WTC11 (cell line): ENCODE data around the gene NLGN1. TPM values are rescaled to one million over a fixed set of nuclear protein-coding genes. Genes with fewer than 3 reads are reported as not detected.
A peak's percentile ranks its signal among the peaks of the same experiment; 100 is the strongest.
"Not testable (repeated sequence)": the region's sequence is repeated elsewhere in the genome, so short reads cannot be mapped to it uniquely, and the experiment has no call there.

ENCODE experiments used
- ATAC-seq: fragments of 200-7000 bp; cut with Tn5 transposase; 2 replicates; pipeline ENCODE4 v1.10.0; 2021; ENCODE audit warnings: mild to moderate bottlenecking, moderate library complexity
- CTCF ChIA-PET: fragments of 300-600 bp; sonication (Branson Sonifier 250); formaldehyde crosslinking; loops from one replicate; lab custom pipeline; 2021; ENCODE audit warnings: antibody characterized with exemption; lab: Charles Lee
- POLR2A ChIA-PET: fragments of 350-600 bp; sonication (Branson Sonifier 250); formaldehyde crosslinking; loops from one replicate; lab custom pipeline; 2021; ENCODE audit warnings: antibody characterized with exemption; lab: Charles Lee
- DNase-seq: peaks from one replicate; pipeline ENCODE4 v3.0.0; 2021; ENCODE audit warnings: low spot score
- H3K27ac Mint-ChIP-seq: 2 replicates; pipeline ENCODE4 v1.8.0; 2021; ENCODE audit warnings: mixed read lengths
- H3K27me3 Mint-ChIP-seq: 2 replicates; pipeline ENCODE4 v1.8.0; 2021; ENCODE audit warnings: low read depth, mild to moderate bottlenecking, moderate library complexity, mixed read lengths
- H3K36me3 Mint-ChIP-seq: 2 replicates; pipeline ENCODE4 v1.8.0; 2021; ENCODE audit warnings: mixed read lengths
- H3K4me1 Mint-ChIP-seq: 2 replicates; pipeline ENCODE4 v1.8.0; 2022; ENCODE audit warnings: mixed read lengths
- H3K4me3 Mint-ChIP-seq: 2 replicates; pipeline ENCODE4 v1.8.0; 2021; ENCODE audit warnings: mild to moderate bottlenecking, moderate library complexity, mixed read lengths
- H3K9me3 Mint-ChIP-seq: 2 replicates; pipeline ENCODE4 v1.8.0; 2021; ENCODE audit warnings: mixed read lengths
- CREM ChIP-seq: sonication (generic); formaldehyde crosslinking; IDR thresholded peaks from 2 replicates; pipeline ENCODE4 v1.8.1; 2022; ENCODE audit warnings: mild to moderate bottlenecking, missing genetic modification reagents, moderate library complexity
- NFE2L1 ChIP-seq: sonication (generic); formaldehyde crosslinking; IDR thresholded peaks from 2 replicates; pipeline ENCODE4 v1.8.1; 2023; ENCODE audit warnings: missing genetic modification reagents
- NR1H2 ChIP-seq: sonication (generic); formaldehyde crosslinking; IDR thresholded peaks from 2 replicates; pipeline ENCODE4 v1.9.0; 2021; ENCODE audit warnings: mild to moderate bottlenecking, moderate library complexity, missing genetic modification reagents
- RELA ChIP-seq: sonication (generic); formaldehyde crosslinking; IDR thresholded peaks from 2 replicates; pipeline ENCODE4 v1.8.1; 2022; ENCODE audit warnings: missing genetic modification reagents, mild to moderate bottlenecking, borderline replicate concordance
- TCF7 ChIP-seq: sonication (generic); formaldehyde crosslinking; IDR thresholded peaks from 2 replicates; pipeline ENCODE4 v1.8.0; 2022; ENCODE audit warnings: mild to moderate bottlenecking, low read depth, missing genetic modification reagents, moderate library complexity
- ZNF138 ChIP-seq: sonication (generic); formaldehyde crosslinking; conservative IDR thresholded peaks from 2 replicates; pipeline ENCODE4 v1.8.1; 2022; ENCODE audit warnings: mild to moderate bottlenecking, moderate library complexity, missing genetic modification reagents
- ZNF219 ChIP-seq: sonication (generic); formaldehyde crosslinking; IDR thresholded peaks from 2 replicates; pipeline ENCODE4 v1.8.0; 2023; ENCODE audit warnings: missing genetic modification reagents, mild to moderate bottlenecking, borderline replicate concordance
- total RNA-seq: library from RNA; stranded (reverse); gene quantifications from 3 replicates; pipeline ENCODE4 v1.2.3, GENCODE V29; 2021
- TF ChIP-seq, protein P1 (sequence below): sonication (generic); formaldehyde crosslinking; IDR thresholded peaks from 2 replicates; pipeline ENCODE4 v1.8.0; 2022; ENCODE audit warnings: mild to moderate bottlenecking, missing genetic modification reagents
- TF ChIP-seq, protein P2 (sequence below): sonication (generic); formaldehyde crosslinking; IDR thresholded peaks from 2 replicates; pipeline ENCODE4 v1.8.1; 2023; ENCODE audit warnings: mild to moderate bottlenecking, missing genetic modification reagents, moderate library complexity
- TF ChIP-seq, protein P3 (sequence below): fragments of 200-600 bp; IDR thresholded peaks from 2 replicates; pipeline ENCODE4 v1.8.0; 2022; ENCODE audit warnings: antibody characterized with exemption
- TF ChIP-seq, protein P4 (sequence below): fragments of 250-450 bp; sonication (Bioruptor Pico); IDR thresholded peaks from 2 replicates; pipeline ENCODE4 v2.1.2; 2022; ENCODE audit warnings: mild to moderate bottlenecking, moderate library complexity
- TF ChIP-seq, protein P5 (sequence below): sonication (generic); formaldehyde crosslinking; conservative IDR thresholded peaks from 2 replicates; pipeline ENCODE4 v1.8.1; 2022; ENCODE audit warnings: mild to moderate bottlenecking, missing genetic modification reagents
- TF ChIP-seq, protein P6 (sequence below): fragments of 250-450 bp; sonication (Bioruptor Pico); IDR thresholded peaks from 2 replicates; pipeline ENCODE4 v1.9.0; 2021; ENCODE audit warnings: mild to moderate bottlenecking

NLGN1 gene
- total RNA-seq, 1 experiment from 2014 or later: 12.4 TPM

DNA sequence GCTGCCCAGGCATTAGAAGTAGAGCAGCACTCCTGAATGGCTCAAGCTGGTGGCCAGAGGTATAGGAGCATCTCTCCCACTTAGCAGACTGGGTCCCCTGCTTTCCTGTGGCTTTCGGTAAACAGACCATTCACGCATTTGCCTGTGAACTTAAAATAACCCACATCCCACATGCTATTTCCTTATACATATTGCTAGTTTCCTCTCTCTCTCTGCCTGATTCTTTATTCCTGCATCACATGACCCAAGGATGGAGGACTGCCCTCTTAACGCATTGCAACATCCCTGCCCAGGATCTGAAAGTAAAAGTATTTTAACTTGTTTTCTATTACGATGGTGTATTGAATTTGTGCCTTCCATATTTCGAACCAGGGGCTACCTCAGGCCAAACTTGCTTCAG lies 43.4 kb upstream of the NLGN1 start:
- peaks cover 18% of the 10 kb centered on the region for H3K9me3 Mint-ChIP-seq
- CTCF ChIA-PET: no interaction called here
- TF ChIP-seq, protein P1, sequence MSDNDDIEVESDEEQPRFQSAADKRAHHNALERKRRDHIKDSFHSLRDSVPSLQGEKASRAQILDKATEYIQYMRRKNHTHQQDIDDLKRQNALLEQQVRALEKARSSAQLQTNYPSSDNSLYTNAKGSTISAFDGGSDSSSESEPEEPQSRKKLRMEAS (CRISPR knock-in tag): no peak
- TF ChIP-seq, protein P2, sequence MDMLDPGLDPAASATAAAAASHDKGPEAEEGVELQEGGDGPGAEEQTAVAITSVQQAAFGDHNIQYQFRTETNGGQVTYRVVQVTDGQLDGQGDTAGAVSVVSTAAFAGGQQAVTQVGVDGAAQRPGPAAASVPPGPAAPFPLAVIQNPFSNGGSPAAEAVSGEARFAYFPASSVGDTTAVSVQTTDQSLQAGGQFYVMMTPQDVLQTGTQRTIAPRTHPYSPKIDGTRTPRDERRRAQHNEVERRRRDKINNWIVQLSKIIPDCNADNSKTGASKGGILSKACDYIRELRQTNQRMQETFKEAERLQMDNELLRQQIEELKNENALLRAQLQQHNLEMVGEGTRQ (CRISPR knock-in tag): peak; percentile 67
- TF ChIP-seq TCF7 (CRISPR knock-in tag): no peak
- TF ChIP-seq, all 79 proteins: peak for 1
- Mint-ChIP-seq H3K27me3 (no peaks in the 10 kb centered on the region), H3K36me3 (peaks cover 13% of the 10 kb centered on the region), H3K27ac (peak overlapping the region; percentile 51; the same call in 1 of the 2 replicates), H3K4me3 (no peak overlapping the region), H3K4me1 (peaks cover 30% of the 10 kb centered on the region)
- ATAC-seq (peak; percentile 74), DNase-seq (no peak)
- POLR2A ChIA-PET: no interaction called here

DNA sequence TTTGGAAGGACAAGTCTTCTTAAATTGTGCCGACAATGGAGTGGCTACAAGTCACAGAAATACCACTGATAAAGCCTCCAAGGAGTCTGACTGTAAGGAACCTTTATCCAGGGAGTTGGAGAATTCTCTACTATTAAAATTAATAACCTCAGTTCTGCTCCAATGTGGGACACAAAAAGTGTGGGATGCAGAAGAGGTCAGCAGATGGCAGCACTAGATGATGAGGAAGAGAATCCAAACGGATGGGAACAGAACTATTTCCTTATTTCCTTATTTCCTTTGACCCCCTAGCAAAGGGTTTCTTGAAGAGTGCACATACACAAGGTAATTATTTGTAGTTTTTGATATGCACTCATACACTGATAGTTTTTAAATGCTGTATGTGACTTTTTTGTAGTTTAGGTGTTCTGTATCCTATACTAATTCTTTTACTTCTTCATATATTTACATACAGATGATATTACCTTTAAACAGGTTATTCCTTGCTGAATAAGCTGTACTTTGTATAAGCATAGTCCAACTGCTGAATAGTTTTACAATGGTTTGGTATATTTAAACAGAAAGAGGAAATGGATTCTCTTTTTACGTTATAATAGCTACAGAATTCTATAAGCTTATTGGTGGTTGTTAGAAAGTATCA lies 25.6 kb upstream of the NLGN1 start:
- Mint-ChIP-seq H3K27me3 (no peaks in the 10 kb centered on the region), H3K9me3 (peaks cover 19% of the 10 kb centered on the region; the same call in 1 of the 2 replicates), H3K4me1 (peaks cover 14% of the 10 kb centered on the region), H3K4me3 (no peak overlapping the region), H3K36me3 (peaks cover 7% of the 10 kb centered on the region; the same call in 1 of the 2 replicates), H3K27ac (no peak overlapping the region)
- ChIA-PET CTCF (interaction anchor here (0.8 to 1.9 kb wide), 4 partner anchors 10 to 181 kb away, joined by 4 read pairs; no protein-coding TSS in a partner anchor), POLR2A (no interaction called here)
- DNase-seq (no peak), ATAC-seq (peak; percentile 77; the same call in 1 of the 2 replicates)
- TF ChIP-seq RELA (CRISPR knock-in tag): no peak
- TF ChIP-seq, protein P3, sequence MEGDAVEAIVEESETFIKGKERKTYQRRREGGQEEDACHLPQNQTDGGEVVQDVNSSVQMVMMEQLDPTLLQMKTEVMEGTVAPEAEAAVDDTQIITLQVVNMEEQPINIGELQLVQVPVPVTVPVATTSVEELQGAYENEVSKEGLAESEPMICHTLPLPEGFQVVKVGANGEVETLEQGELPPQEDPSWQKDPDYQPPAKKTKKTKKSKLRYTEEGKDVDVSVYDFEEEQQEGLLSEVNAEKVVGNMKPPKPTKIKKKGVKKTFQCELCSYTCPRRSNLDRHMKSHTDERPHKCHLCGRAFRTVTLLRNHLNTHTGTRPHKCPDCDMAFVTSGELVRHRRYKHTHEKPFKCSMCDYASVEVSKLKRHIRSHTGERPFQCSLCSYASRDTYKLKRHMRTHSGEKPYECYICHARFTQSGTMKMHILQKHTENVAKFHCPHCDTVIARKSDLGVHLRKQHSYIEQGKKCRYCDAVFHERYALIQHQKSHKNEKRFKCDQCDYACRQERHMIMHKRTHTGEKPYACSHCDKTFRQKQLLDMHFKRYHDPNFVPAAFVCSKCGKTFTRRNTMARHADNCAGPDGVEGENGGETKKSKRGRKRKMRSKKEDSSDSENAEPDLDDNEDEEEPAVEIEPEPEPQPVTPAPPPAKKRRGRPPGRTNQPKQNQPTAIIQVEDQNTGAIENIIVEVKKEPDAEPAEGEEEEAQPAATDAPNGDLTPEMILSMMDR: 0 out of 2 replicates have a peak, but pooled peaks have one; percentile 29
- TF ChIP-seq ZNF138 (CRISPR knock-in tag): no peak

DNA sequence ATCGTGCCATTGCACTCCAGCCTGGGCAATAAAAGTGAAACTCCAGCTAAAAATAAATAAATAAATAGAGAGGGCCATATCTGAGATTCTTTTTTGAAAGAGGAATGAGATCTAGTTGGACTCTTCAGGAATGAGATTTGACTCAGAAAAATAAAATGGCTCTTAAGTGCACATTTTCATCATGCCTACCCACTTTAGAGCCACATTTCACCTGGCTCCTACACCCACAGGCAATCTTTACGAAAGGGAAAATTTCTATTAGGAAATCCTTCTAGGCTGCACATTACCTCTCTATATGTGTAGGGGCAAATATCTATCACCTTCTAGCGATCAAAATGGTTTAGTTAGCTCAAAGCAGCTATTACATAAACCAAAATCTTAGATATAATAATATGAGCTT lies 16.9 kb upstream of the NLGN1 start:
- Mint-ChIP-seq H3K4me1 (no peaks in the 10 kb centered on the region), H3K36me3 (no peaks in the 10 kb centered on the region), H3K27ac (no peak overlapping the region), H3K4me3 (no peak overlapping the region), H3K27me3 (peaks cover 3% of the 10 kb centered on the region; the same call in 1 of the 2 replicates), H3K9me3 (peaks cover 3% of the 10 kb centered on the region; the same call in 1 of the 2 replicates)
- TF ChIP-seq CREM (CRISPR knock-in tag) (no peak), NR1H2 (CRISPR knock-in tag) (no peak), ZNF219 (no peak), NFE2L1 (CRISPR knock-in tag) (no peak), ZNF138 (CRISPR knock-in tag) (no peak)
- TF ChIP-seq, protein P4, sequence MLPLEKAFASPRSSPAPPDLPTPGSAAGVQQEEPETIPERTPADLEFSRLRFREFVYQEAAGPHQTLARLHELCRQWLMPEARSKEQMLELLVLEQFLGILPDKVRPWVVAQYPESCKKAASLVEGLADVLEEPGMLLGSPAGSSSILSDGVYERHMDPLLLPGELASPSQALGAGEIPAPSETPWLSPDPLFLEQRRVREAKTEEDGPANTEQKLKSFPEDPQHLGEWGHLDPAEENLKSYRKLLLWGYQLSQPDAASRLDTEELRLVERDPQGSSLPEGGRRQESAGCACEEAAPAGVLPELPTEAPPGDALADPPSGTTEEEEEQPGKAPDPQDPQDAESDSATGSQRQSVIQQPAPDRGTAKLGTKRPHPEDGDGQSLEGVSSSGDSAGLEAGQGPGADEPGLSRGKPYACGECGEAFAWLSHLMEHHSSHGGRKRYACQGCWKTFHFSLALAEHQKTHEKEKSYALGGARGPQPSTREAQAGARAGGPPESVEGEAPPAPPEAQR (CRISPR knock-in tag): no peak
- TF ChIP-seq, protein P5, sequence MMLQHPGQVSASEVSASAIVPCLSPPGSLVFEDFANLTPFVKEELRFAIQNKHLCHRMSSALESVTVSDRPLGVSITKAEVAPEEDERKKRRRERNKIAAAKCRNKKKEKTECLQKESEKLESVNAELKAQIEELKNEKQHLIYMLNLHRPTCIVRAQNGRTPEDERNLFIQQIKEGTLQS (CRISPR knock-in tag): no peak
- TF ChIP-seq, protein P1 (CRISPR knock-in tag): no peak
- TF ChIP-seq, protein P6, sequence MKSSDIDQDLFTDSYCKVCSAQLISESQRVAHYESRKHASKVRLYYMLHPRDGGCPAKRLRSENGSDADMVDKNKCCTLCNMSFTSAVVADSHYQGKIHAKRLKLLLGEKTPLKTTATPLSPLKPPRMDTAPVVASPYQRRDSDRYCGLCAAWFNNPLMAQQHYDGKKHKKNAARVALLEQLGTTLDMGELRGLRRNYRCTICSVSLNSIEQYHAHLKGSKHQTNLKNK: no peak
- no peak for ATAC-seq
- no peak for DNase-seq
- ChIA-PET CTCF (no interaction called here), POLR2A (no interaction called here)

DNA sequence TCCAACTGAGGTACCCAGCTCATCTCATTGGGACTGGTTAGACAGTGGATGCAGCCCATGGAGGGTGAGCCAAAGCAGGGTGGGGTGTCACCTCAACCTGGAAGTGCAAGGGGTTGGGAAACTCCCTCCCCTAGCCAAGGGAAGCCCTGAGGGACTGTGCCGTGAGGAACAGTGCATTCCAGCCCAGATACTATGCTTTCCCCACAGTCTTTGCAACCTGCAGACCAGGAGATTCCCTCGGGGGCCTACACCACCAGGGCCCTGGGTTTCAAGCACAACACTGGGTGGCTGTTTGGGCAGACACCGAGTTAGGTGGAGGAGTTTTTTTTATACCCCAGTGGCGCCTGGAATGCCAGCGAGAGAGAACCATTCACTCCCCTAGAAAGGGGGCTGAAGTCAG lies 15.6 kb upstream of the NLGN1 start:
- POLR2A ChIA-PET, H3K36me3 Mint-ChIP-seq, H3K4me1 Mint-ChIP-seq, DNase-seq, ATAC-seq, H3K4me3 Mint-ChIP-seq, H3K27me3 Mint-ChIP-seq, H3K27ac Mint-ChIP-seq: not testable (repeated sequence)
- peaks cover 12% of the 10 kb centered on the region for H3K9me3 Mint-ChIP-seq
- CTCF ChIA-PET: interaction anchor here (0.9 kb wide), 1 partner anchor 9 kb away, joined by 4 read pairs; no protein-coding TSS in a partner anchor
